Spleen (tissue), 11 donors: ENCODE results near the gene SECISBP2. TPM values are rescaled to one million over a fixed set of nuclear protein-coding genes. Genes with fewer than 3 reads are reported as not detected.
"Not testable (repeated sequence)": the region's sequence is repeated elsewhere in the genome, so short reads cannot be mapped to it uniquely, and the experiment has no call there.

Source experiments
- DNase-seq: peaks from one replicate; pipeline ENCODE4 v3.0.0-alpha.2; 2020
- H3K27ac ChIP-seq, 8 donors: fragments of 200-600 bp; sonication (generic) in 7 of 8; 1 replicate in 4 of 8; 2 replicates in 4 of 8; pipeline versions ENCODE4 v1.5.0 to v1.8.0; 2016 to 2021; ENCODE audit warnings: inconsistent platforms in 4 of 8, mild to moderate bottlenecking in 4 of 8, moderate library complexity in 1 of 8
- H3K27me3 ChIP-seq, 7 donors: fragments of 200-600 bp; sonication (generic) in 6 of 7; replicated peaks in 1 of 7; 1 replicate in 4 of 7; 2 replicates in 3 of 7; pipeline versions ENCODE4 v1.5.0 to v1.8.0; 2016 to 2021; ENCODE audit warnings: inconsistent platforms in 3 of 7, mild to moderate bottlenecking in 1 of 7
- H3K36me3 ChIP-seq, 6 donors: fragments of 200-600 bp; sonication (generic) in 5 of 6; 1 replicate in 4 of 6; 2 replicates in 2 of 6; pipeline versions ENCODE4 v1.5.0 to v1.8.0; 2016 to 2021; ENCODE audit warnings: inconsistent platforms in 2 of 6
- H3K4me1 ChIP-seq, 6 donors: fragments of 200-600 bp; sonication (generic) in 5 of 6; 1 replicate in 3 of 6; 2 replicates in 3 of 6; pipeline versions ENCODE4 v1.5.0 to v1.8.0; 2016 to 2021; ENCODE audit warnings: inconsistent platforms in 3 of 6
- H3K4me3 ChIP-seq, 8 donors: fragments of 200-600 bp; sonication (generic) in 7 of 8; 1 replicate in 4 of 8; 2 replicates in 4 of 8; pipeline versions ENCODE4 v1.5.0 to v1.8.0; 2016 to 2021; ENCODE audit warnings: inconsistent platforms in 4 of 8, mild to moderate bottlenecking in 4 of 8, moderate library complexity in 2 of 8
- H3K9me3 ChIP-seq, 8 donors: fragments of 200-600 bp; sonication (generic) in 7 of 8; 1 replicate in 4 of 8; 2 replicates in 4 of 8; pipeline versions ENCODE4 v1.5.0 to v1.8.0; 2016 to 2021; ENCODE audit warnings: inconsistent platforms in 4 of 8
- POLR2A ChIP-seq, 3 donors: fragments of 450-650 bp; IDR thresholded peaks; one replicate each; pipeline ENCODE4 v1.5.1; 2017; ENCODE audit warnings: antibody characterized with exemption in 3 of 3, mild to moderate bottlenecking in 1 of 3
- POLR2AphosphoS5 ChIP-seq, 3 donors: sonication (generic); formaldehyde crosslinking; IDR thresholded peaks; one replicate each; pipeline ENCODE4 v1.5.1; 2017; ENCODE audit warnings: antibody characterized with exemption in 3 of 3
- WGBS, 5 donors: extraction: QIAGEN DNeasy Blood & Tissue Kit in 3 of 5; methylation state at CpG; one replicate each; pipeline versions ENCODE4 v1.1.5 to v1.1.7; 2013 to 2018; 5-methylcytosine and 5-hydroxymethylcytosine counted together
- intact Hi-C: fragments of 100-400 bp; cut with DNase I; formaldehyde crosslinking; loops from one replicate; pipeline ENCODE4 v1.15.0; 2023; ENCODE audit warnings: low total_unique reads
- polyA plus RNA-seq, 3 donors: library from polyadenylated mRNA; stranded (reverse); fragments of 200-250 nt; gene quantifications; one replicate each; pipeline ENCODE4 v1.2.1, GENCODE V29; 2013
- total RNA-seq, 7 donors: library from RNA; depleted of rRNA in 3 of 7; stranded (reverse); fragments of >200 nt in 3 of 7; fragmentation: NEBNext Ultra II Directional in 4 of 7; extraction: Animal tissue kit (Norgen Biotek cat#: 25700) in 4 of 7; gene quantifications; one replicate each; pipeline versions ENCODE4 v1.1.0 to v1.2.1, GENCODE V29; 2016 to 2021
- TF ChIP-seq, protein P1 (sequence below), 11 experiments: fragments of 200-600 bp in 7 of 11; fragments of 450-650 bp in 4 of 11; sonication (generic) in 4 of 11; IDR thresholded peaks in 8 of 11; conservative IDR thresholded peaks in 3 of 11; 1 replicate in 7 of 11; 2 replicates in 4 of 11; pipeline versions ENCODE4 v1.4.0 to v1.8.0; 2016 to 2021; ENCODE audit warnings: antibody characterized with exemption in 11 of 11, inconsistent platforms in 4 of 11, mild to moderate bottlenecking in 1 of 11
- donor health status: healthy with polysubstance abuse.
- donor health status: DM: no; HTN: no; CAD: no; lungs with moderate emphysema.
- donor health status: DM: no; HTN: no; CAD: no.
- donor health status: Bipolar disorder and iron deficiency.
- donor health status: healthy.
- donor health status: DM: no; HTN: no; CAD: no.
- donor health status: DM: yes; HTN: yes; CAD: no.

Gene SECISBP2
- total and polyA plus RNA-seq, 10 donors: 20.7 to 117 (median 82.3) TPM

DNA sequence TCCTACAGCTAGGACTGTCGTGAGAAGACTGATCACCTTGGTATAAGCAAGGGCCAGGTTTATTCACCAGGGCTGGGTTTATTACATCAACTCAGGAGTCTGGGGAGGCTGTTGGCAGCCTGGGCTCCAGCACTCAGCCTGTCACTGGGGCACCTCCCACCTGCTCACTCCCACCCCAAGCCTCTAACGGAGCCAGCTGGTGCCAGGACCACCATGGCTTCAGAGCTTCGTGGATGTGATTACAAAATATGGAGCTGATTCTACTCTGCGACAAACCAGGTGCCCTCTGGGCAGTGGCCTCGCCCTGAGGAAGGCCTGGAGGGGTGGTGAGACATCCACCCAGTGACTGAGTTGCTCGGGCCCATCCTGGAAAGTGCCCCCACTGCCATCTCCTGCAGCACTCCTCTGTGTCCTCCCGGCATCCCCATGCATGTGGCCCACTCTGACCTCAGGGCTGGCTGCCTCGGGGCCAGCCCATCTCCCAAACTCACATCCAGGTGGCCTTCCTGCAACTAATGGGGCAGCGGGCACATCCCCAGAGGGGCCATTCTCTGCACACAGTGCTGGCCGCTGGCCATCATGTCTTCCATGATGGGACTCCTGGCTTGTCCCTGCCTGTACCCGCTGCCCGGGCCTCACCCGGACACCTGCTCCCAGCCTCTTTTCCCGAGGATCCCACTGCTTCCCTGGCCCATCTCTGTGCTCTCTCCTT, 49.6 kb downstream of the SECISBP2 start:
- TF ChIP-seq POLR2AphosphoS5 (IDR thresholded peaks at IDR 0.05) (peak in 2 of 3 donors; percentile 18 to 55), POLR2A (IDR thresholded peaks at IDR 0.05) (no peak)
- TF ChIP-seq, protein P1, sequence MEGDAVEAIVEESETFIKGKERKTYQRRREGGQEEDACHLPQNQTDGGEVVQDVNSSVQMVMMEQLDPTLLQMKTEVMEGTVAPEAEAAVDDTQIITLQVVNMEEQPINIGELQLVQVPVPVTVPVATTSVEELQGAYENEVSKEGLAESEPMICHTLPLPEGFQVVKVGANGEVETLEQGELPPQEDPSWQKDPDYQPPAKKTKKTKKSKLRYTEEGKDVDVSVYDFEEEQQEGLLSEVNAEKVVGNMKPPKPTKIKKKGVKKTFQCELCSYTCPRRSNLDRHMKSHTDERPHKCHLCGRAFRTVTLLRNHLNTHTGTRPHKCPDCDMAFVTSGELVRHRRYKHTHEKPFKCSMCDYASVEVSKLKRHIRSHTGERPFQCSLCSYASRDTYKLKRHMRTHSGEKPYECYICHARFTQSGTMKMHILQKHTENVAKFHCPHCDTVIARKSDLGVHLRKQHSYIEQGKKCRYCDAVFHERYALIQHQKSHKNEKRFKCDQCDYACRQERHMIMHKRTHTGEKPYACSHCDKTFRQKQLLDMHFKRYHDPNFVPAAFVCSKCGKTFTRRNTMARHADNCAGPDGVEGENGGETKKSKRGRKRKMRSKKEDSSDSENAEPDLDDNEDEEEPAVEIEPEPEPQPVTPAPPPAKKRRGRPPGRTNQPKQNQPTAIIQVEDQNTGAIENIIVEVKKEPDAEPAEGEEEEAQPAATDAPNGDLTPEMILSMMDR (IDR thresholded peaks at IDR 0.05 in 8 of 11, conservative IDR thresholded peaks at IDR 0.05 in 3 of 11): no peak
- no peak for DNase-seq
- Histone ChIP-seq H3K4me1 (peaks cover 0 to 43% (median 29%) of the 10 kb centered on the region in 6 donors), H3K9me3 (no peaks in the 10 kb centered on the region), H3K27ac (peak overlapping the region in 1 of 8 donors; percentile 8), H3K27me3 (no peaks in the 10 kb centered on the region), H3K36me3 (peaks cover 0 to 22% (median 3%) of the 10 kb centered on the region in 6 donors), H3K4me3 (no peak overlapping the region)
- WGBS, 5 donors: 83 to 93% (median 86%) methylated on average over 12 to 14 of the region's 14 CpGs
- intact Hi-C loops: no loop called here

DNA sequence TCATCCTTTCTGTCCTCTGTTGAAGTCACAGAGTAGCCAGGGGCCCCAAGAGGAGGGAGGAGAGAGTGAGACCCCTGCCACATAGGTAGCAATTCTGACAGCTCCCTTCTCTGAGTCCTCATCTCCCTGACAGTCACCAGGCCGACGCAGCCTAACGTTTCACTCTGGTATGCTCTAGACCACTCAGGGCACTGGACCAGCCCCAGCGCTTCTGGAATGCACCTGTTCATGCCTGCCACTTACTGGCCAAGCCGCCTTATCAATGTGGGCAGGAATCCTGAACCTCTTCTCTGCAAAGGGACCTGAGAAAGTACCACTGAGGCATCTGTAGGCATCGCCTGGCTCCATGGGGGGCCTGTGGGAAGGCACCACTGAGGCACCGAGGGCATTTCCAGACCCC, 50.2 kb downstream of the SECISBP2 start:
- peaks cover 0 to 15% (median 0%) of the 10 kb centered on the region in 6 donors for H3K36me3 ChIP-seq
- no peak for DNase-seq
- no peaks in the 10 kb centered on the region for H3K9me3 ChIP-seq
- no peak for TF ChIP-seq POLR2AphosphoS5 (IDR thresholded peaks at IDR 0.05)
- no peak for TF ChIP-seq POLR2A (IDR thresholded peaks at IDR 0.05)
- TF ChIP-seq, protein P1 (IDR thresholded peaks at IDR 0.05 in 8 of 11, conservative IDR thresholded peaks at IDR 0.05 in 3 of 11): no peak
- WGBS, 5 donors: 88 to 98% (median 89%) methylated on average over 6 to 7 of the region's 7 CpGs
- peaks cover 0 to 43% (median 26%) of the 10 kb centered on the region in 6 donors for H3K4me1 ChIP-seq
- H3K4me3 ChIP-seq: no peak overlapping the region
- intact Hi-C loops: no loop called here
- H3K27me3 ChIP-seq: no peaks in the 10 kb centered on the region
- H3K27ac ChIP-seq: peak overlapping the region in 1 of 8 donors; percentile 5

DNA sequence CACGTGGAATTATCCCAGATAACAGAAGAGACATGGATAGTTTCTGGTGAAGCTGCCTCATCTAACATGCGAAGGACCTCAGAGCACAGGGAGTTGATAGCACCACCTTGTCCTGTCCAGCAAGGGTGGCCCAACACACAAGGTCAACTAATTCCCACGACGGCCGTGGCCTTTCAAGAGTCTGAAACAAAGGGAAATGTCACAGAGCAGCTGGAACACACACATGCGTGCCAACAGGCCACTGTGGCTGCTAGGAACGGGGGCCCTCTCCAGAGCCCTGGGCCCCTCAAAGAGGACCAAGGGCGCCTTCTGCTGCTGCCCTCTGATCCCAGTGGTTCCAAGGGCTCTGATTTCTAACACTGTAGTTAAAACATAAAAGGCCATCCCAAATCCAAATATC, 50.7 kb downstream of the SECISBP2 start:
- Histone ChIP-seq H3K4me3 (no peak overlapping the region), H3K27ac (peak overlapping the region in 1 of 8 donors; percentile 5), H3K27me3 (no peaks in the 10 kb centered on the region), H3K9me3 (no peaks in the 10 kb centered on the region), H3K4me1 (peaks cover 0 to 43% (median 26%) of the 10 kb centered on the region in 6 donors), H3K36me3 (peaks cover 0 to 11% (median 0%) of the 10 kb centered on the region in 6 donors)
- TF ChIP-seq POLR2A (IDR thresholded peaks at IDR 0.05) (no peak), POLR2AphosphoS5 (IDR thresholded peaks at IDR 0.05) (peak; percentile 58 to 77 (median 74))
- TF ChIP-seq, protein P1 (IDR thresholded peaks at IDR 0.05 in 8 of 11, conservative IDR thresholded peaks at IDR 0.05 in 3 of 11): no peak
- DNase-seq: peak; percentile 77
- WGBS, 5 donors: 77 to 86% (median 80%) methylated on average over 8 of the region's 8 CpGs
- intact Hi-C loops: no loop called here

DNA sequence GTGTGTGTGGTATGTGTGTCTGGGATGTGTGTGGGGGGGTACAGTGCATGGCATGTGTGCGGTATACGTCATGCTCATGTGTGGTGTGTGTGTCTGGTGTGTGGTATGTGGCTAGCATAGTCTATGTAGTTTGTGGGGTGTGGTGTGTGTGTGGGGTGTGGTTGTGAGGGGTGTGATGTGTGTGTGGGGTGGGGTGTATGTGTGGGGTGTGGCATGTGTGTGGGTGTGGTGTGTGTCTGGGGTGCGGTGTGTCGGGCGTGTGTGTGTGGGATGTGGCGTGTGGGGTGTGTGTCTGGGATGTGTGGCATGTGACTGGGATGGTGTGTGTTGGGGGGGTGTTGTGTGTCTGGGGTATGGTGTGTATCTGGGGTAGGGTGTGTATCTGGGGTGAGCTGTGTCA, 52.3 kb downstream of the SECISBP2 start:
- DNase-seq: no peak
- H3K36me3 ChIP-seq: no peaks in the 10 kb centered on the region
- H3K27ac ChIP-seq: peak overlapping the region in 1 of 8 donors; percentile 30
- WGBS, 5 donors: 84 to 100% (median 93%) methylated on average over 6 of the region's 6 CpGs
- TF ChIP-seq, protein P1 (IDR thresholded peaks at IDR 0.05 in 8 of 11, conservative IDR thresholded peaks at IDR 0.05 in 3 of 11): no peak
- no peak for TF ChIP-seq POLR2A (IDR thresholded peaks at IDR 0.05)
- TF ChIP-seq POLR2AphosphoS5 (IDR thresholded peaks at IDR 0.05): no peak
- intact Hi-C loops: no loop called here
- H3K4me1 ChIP-seq: peaks cover 8 to 56% (median 35%) of the 10 kb centered on the region in 6 donors
- H3K4me3 ChIP-seq: no peak overlapping the region
- no peaks in the 10 kb centered on the region for H3K27me3 ChIP-seq
- H3K9me3 ChIP-seq: no peaks in the 10 kb centered on the region

DNA sequence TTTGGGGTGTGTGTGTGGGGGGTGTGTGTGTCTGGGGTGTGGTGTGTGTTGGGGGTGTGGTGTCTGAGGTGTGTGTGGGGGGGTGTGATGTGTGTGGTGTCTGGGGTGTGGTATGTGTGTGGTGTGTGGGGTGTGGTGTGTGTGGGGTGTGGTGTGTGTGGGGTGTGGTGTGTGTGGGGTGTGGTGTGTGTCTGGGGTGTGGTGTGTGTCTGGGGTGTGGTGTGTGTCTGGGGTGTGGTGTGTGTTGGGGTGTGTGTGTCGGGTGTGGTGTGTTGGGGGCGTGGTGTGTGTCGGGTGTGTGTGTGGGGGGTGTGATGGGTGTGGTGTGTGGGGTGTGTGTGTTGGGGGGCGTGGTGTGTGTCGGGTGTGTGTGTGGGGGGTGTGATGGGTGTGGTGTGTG, 53.5 kb downstream of the SECISBP2 start:
- H3K36me3 ChIP-seq, intact Hi-C loops, DNase-seq, H3K4me3 ChIP-seq, H3K27me3 ChIP-seq, H3K27ac ChIP-seq, H3K9me3 ChIP-seq: not testable (repeated sequence)
- peaks cover 14 to 68% (median 45%) of the 10 kb centered on the region in 6 donors for H3K4me1 ChIP-seq
- 70 to 86% (median 75%) methylated on average over 1 to 5 of the region's 5 CpGs for WGBS, 5 donors
